CD8-positive, alpha-beta memory T cell (primary cell): Measurements from ENCODE around the gene CD34. TPM values are rescaled to one million over a fixed set of nuclear protein-coding genes. Genes with fewer than 3 reads are reported as not detected.

Experiments used
- CTCF ChIA-PET: fragments of 350-600 bp; sonication (Branson Sonifier 250); formaldehyde crosslinking; loops from one replicate; lab custom pipeline; 2021; ENCODE audit warnings: antibody characterized with exemption; lab: Charles Lee
- POLR2A ChIA-PET: fragments of 350-600 bp; sonication (Branson Sonifier 250); formaldehyde crosslinking; loops from one replicate; lab custom pipeline; 2021; ENCODE audit warnings: antibody characterized with exemption; lab: Charles Lee
- DNase-seq, 5 donors: peaks; one replicate each; pipeline versions ENCODE4 v3.0.0 to v3.0.0-alpha.2; 2020 to 2022; ENCODE audit warnings: mixed read lengths in 1 of 5
- H3K27ac ChIP-seq: one replicate; pipeline ENCODE4 v1.7.0; 2013; ENCODE audit warnings: low read depth, mild to moderate bottlenecking, low read length, moderate library complexity
- H3K27me3 ChIP-seq: 2 replicates; pipeline ENCODE4 v1.7.0; 2013; ENCODE audit warnings: low read length, mild to moderate bottlenecking; ENCODE audit not compliant: insufficient read depth, poor library complexity, severe bottlenecking
- H3K36me3 ChIP-seq: 2 replicates; pipeline ENCODE4 v1.7.0; 2013; ENCODE audit warnings: mild to moderate bottlenecking, low read length, moderate library complexity; ENCODE audit not compliant: insufficient read depth
- H3K4me1 ChIP-seq: 2 replicates; pipeline ENCODE4 v1.7.0; 2013; ENCODE audit warnings: mild to moderate bottlenecking, low read length, moderate library complexity; ENCODE audit not compliant: insufficient read depth
- H3K4me3 ChIP-seq: 2 replicates; pipeline ENCODE4 v1.7.0; 2013; ENCODE audit warnings: mild to moderate bottlenecking, low read length
- H3K9me3 ChIP-seq: 2 replicates; pipeline ENCODE4 v1.7.0; 2013; ENCODE audit warnings: mild to moderate bottlenecking, low read length
- H3K27ac Mint-ChIP-seq, 8 donors: one replicate each; pipeline ENCODE4 v1.8.0; 2020 to 2021; ENCODE audit warnings: mixed read lengths in 8 of 8, mild to moderate bottlenecking in 6 of 8, inconsistent platforms in 3 of 8, moderate library complexity in 3 of 8
- H3K27me3 Mint-ChIP-seq, 2 donors: one replicate each; pipeline ENCODE4 v1.8.0; 2020 to 2021; ENCODE audit warnings: mixed read lengths in 2 of 2, mild to moderate bottlenecking in 1 of 2, moderate library complexity in 1 of 2
- H3K36me3 Mint-ChIP-seq, 3 donors: one replicate each; pipeline ENCODE4 v1.8.0; 2020 to 2021; ENCODE audit warnings: mixed read lengths in 3 of 3, inconsistent platforms in 1 of 3, mild to moderate bottlenecking in 1 of 3
- H3K4me1 Mint-ChIP-seq, 3 donors: one replicate each; pipeline ENCODE4 v1.8.0; 2020 to 2021; ENCODE audit warnings: mixed read lengths in 3 of 3, inconsistent platforms in 1 of 3, mild to moderate bottlenecking in 1 of 3
- H3K4me3 Mint-ChIP-seq, 7 donors: one replicate each; pipeline ENCODE4 v1.8.0; 2020 to 2021; ENCODE audit warnings: mixed read lengths in 7 of 7, mild to moderate bottlenecking in 6 of 7, moderate library complexity in 4 of 7, inconsistent platforms in 2 of 7
- H3K9me3 Mint-ChIP-seq, 5 donors: one replicate each; pipeline ENCODE4 v1.8.0; 2020 to 2022; ENCODE audit warnings: mixed read lengths in 5 of 5, mild to moderate bottlenecking in 3 of 5, moderate library complexity in 2 of 5, inconsistent platforms in 1 of 5
- polyA plus RNA-seq: library from polyadenylated mRNA; unstranded; fragments of 300-500 nt; fragmentation: Illumina TruSeq; gene quantifications from one replicate; pipeline ENCODE4 v1.2.3, GENCODE V29; 2021
- total RNA-seq, 2 experiments: library from RNA; stranded (reverse); gene quantifications; one replicate each; pipeline ENCODE4 v1.2.3, GENCODE V29; 2021

Gene CD34
- total and polyA plus RNA-seq, 3 experiments from 2014 or later = not detected

DNA sequence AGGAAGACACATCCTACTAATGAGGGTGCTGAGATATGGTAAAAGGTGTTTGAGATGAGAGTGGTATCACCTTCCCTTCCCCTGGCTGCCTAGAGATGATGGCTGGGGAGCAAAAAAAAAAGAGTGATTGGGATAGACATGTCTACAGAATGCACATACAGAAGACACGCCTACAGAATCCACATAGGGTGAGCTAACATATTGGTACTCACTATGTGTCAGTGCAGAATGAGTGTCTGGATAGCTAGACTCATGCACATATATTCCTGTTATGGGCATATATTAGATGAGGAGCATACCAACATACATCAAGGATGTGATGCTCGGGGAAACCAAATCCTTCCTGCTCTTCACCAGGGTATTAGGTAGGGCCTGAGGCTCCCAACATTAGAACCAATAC is 16.2 kb downstream of the CD34 start:
- Histone ChIP-seq H3K27ac (no peak overlapping the region), H3K9me3 (no peaks in the 10 kb centered on the region), H3K27me3 (no peaks in the 10 kb centered on the region), H3K4me1 (no peaks in the 10 kb centered on the region), H3K36me3 (no peaks in the 10 kb centered on the region), H3K4me3 (no peak overlapping the region)
- Mint-ChIP-seq H3K4me3 (no peak overlapping the region), H3K36me3 (no peaks in the 10 kb centered on the region), H3K27ac (no peak overlapping the region), H3K4me1 (no peaks in the 10 kb centered on the region), H3K9me3 (no peaks in the 10 kb centered on the region), H3K27me3 (peaks cover 2 to 4% of the 10 kb centered on the region in 2 donors)
- DNase-seq = no peak
- POLR2A ChIA-PET = no interaction called here
- CTCF ChIA-PET = interaction anchor here (0.7 to 6.3 kb wide), 4 partner anchors 8 to 69 kb away, joined by 3 to 62 read pairs (median 4); no protein-coding TSS in a partner anchor

DNA sequence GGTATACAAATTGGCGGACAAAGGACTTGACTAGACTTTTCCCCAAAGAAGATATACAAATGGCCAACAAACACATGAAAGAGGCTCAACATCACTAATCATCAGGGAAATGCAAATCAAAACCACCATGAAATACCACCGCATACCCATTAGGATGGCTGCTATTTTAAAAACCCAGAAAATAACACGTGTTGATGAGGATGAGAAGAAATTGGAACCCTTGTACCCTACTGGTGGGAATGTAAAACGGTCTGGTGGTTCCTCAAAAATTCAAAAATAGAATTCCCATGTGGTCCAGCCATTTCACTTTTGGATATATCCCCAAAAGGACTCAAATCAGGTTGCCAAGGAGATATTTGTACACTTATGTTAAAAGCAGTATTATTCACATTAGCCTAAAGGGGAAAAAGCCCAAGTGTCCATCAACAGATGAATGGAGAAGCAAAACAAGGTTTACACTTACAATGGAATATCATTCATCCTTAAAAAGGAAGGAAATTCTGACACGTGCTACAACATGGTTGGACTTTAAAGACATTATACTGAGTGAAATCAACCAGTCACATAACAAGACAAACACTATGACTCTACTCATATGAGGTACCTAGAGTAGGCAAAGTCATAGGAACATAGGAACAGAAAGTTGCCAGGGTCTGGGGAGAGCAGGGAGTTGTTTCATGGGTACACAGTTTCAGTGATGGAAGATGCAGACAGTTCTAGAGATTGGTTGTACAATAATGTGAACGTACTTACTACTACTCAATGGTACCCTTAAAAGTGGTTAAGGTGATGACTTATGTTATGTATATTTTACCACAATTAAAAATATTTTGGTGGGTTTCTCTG is 17.0 kb downstream of the CD34 start:
- Histone ChIP-seq H3K9me3 (no peaks in the 10 kb centered on the region), H3K36me3 (no peaks in the 10 kb centered on the region), H3K4me3 (no peak overlapping the region), H3K27me3 (no peaks in the 10 kb centered on the region), H3K27ac (no peak overlapping the region), H3K4me1 (no peaks in the 10 kb centered on the region)
- Mint-ChIP-seq H3K4me1 (no peaks in the 10 kb centered on the region), H3K27me3 (peaks cover 6 to 9% of the 10 kb centered on the region in 2 donors), H3K4me3 (no peak overlapping the region), H3K36me3 (no peaks in the 10 kb centered on the region), H3K9me3 (no peaks in the 10 kb centered on the region), H3K27ac (no peak overlapping the region)
- CTCF ChIA-PET = interaction anchor here (1.0 to 6.3 kb wide), 3 partner anchors 8 to 9 kb away, joined by 3 to 62 read pairs (median 3); no protein-coding TSS in a partner anchor
- DNase-seq = no peak
- POLR2A ChIA-PET = no interaction called here

DNA sequence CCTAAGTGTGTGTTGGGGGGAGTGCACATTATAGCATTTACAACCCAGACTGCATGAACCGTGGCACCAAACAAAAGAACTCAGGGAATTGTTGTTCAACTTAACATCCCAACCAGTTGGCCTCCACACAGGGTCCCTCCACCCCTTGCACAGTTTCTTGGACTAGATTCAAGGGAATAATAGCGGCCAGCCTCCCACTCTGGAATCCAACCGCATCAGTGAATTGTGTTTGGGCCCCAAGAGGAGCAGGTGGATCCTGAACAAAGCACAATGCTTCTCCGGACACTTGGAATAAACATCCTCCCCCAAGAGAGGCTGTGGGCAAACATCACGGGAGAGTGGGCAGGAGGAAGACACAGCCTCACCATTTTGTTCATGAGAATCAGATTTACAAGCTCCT is 18.2 kb downstream of the CD34 start:
- H3K27me3 Mint-ChIP-seq = peaks cover 8 to 13% of the 10 kb centered on the region in 2 donors
- no peak for DNase-seq
- ChIA-PET CTCF (interaction anchor here (0.6 to 1.5 kb wide), 3 partner anchors 8 to 71 kb away, joined by 3 read pairs; no protein-coding TSS in a partner anchor), POLR2A (no interaction called here)
- H3K4me3 Mint-ChIP-seq = no peak overlapping the region
- Histone ChIP-seq H3K4me1 (no peaks in the 10 kb centered on the region), H3K36me3 (no peaks in the 10 kb centered on the region), H3K4me3 (no peak overlapping the region), H3K27ac (no peak overlapping the region), H3K27me3 (no peaks in the 10 kb centered on the region), H3K9me3 (no peaks in the 10 kb centered on the region)
- no peaks in the 10 kb centered on the region for H3K9me3 Mint-ChIP-seq
- H3K4me1 Mint-ChIP-seq = no peaks in the 10 kb centered on the region
- no peak overlapping the region for H3K27ac Mint-ChIP-seq
- no peaks in the 10 kb centered on the region for H3K36me3 Mint-ChIP-seq

DNA sequence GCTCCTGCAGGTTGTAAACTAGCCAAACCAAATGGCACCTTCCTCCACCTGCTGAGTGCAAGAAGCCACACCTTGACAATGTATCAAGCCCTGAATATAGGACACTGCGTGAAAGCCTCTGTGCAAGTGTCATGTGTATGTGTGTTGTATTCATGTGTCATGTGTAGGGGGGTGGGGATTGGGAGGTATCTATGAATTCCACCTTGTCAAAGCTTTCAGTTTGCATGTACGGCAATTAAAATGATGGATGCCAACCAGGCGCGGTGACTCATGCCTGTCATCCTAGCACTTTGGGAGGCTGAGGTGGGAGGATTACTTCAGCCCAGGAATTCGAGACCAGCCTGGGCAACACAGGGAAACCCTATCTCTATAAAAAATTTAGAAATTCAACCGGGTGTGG is 19.8 kb downstream of the CD34 start:
- DNase-seq = no peak
- Mint-ChIP-seq H3K27ac (no peak overlapping the region), H3K27me3 (peaks cover 8 to 22% of the 10 kb centered on the region in 2 donors), H3K9me3 (no peaks in the 10 kb centered on the region), H3K4me3 (no peak overlapping the region), H3K4me1 (no peaks in the 10 kb centered on the region), H3K36me3 (no peaks in the 10 kb centered on the region)
- ChIA-PET POLR2A (no interaction called here), CTCF (no interaction called here)
- no peaks in the 10 kb centered on the region for H3K27me3 ChIP-seq
- no peak overlapping the region for H3K4me3 ChIP-seq
- H3K36me3 ChIP-seq = no peaks in the 10 kb centered on the region
- no peaks in the 10 kb centered on the region for H3K9me3 ChIP-seq
- H3K27ac ChIP-seq = no peak overlapping the region
- no peaks in the 10 kb centered on the region for H3K4me1 ChIP-seq

DNA sequence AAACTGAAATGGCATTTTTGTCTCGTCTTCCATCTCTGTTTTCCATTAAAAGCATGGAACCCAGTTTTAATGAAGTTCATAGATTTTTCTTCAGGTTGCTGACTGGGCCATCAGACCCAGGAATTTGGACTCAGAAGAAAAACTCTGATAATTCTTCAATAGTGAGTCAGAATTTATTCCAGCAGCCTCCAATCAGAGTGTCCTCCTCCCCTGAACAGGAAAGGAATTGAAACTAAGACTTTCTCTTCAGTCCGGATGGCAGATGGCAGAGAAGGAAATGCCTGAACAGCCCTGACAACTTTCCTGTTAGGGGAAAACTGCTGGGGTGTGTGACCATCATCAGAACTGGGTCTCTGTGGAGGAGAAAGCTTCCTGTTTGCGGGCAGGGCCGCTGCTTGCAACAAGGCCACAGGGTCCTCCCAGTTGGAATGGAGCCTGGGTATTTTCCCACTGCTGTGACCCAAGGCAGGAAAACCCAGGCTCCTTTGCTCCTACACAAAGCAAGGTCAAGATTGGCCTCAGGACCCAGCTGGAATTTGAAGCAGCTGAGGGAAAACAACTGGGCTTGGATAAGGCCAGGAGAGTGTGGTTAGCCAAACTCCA is 20.7 kb downstream of the CD34 start:
- no peak for DNase-seq
- H3K4me1 Mint-ChIP-seq = peaks cover 2 to 3% (median 3%) of the 10 kb centered on the region in 3 donors
- Histone ChIP-seq H3K27ac (no peak overlapping the region), H3K4me3 (no peak overlapping the region), H3K27me3 (no peaks in the 10 kb centered on the region), H3K9me3 (no peaks in the 10 kb centered on the region), H3K4me1 (no peaks in the 10 kb centered on the region), H3K36me3 (no peaks in the 10 kb centered on the region)
- no peaks in the 10 kb centered on the region for H3K9me3 Mint-ChIP-seq
- H3K27me3 Mint-ChIP-seq = peaks cover 8 to 22% of the 10 kb centered on the region in 2 donors
- no peak overlapping the region for H3K4me3 Mint-ChIP-seq
- ChIA-PET POLR2A (no interaction called here), CTCF (no interaction called here)
- H3K36me3 Mint-ChIP-seq = no peaks in the 10 kb centered on the region
- no peak overlapping the region for H3K27ac Mint-ChIP-seq

DNA sequence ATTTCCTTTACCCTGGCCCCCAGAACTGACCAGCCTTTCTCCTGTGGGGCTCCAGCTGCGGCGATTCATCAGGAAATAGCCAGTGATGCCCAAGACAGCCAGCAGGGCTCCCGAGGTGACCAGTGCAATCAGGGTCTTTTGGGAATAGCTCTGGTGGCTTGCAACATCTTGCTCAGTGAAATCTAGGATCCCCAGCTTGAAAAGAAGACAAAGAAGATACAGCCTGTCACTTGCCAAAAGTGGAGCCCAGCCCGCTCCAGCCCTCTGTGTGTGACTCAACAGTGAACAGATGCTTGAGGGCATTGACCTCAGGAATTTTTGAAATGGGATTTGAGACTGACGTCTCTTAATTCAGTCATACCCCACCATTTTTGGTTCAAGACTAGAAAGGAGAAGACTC is 22.3 kb downstream of the CD34 start:
- ChIA-PET CTCF (interaction anchor here (6.5 to 9.2 kb wide), 2 partner anchors 8 to 18 kb away, joined by 62 to 244 read pairs; no protein-coding TSS in a partner anchor), POLR2A (no interaction called here)
- Mint-ChIP-seq H3K27me3 (peaks cover 10 to 22% of the 10 kb centered on the region in 2 donors), H3K4me3 (no peak overlapping the region), H3K9me3 (no peaks in the 10 kb centered on the region), H3K4me1 (peaks cover 17 to 19% (median 18%) of the 10 kb centered on the region in 3 donors), H3K27ac (no peak overlapping the region), H3K36me3 (no peaks in the 10 kb centered on the region)
- H3K36me3 ChIP-seq = no peaks in the 10 kb centered on the region
- H3K4me1 ChIP-seq = peaks cover 13% of the 10 kb centered on the region
- H3K27me3 ChIP-seq = no peaks in the 10 kb centered on the region
- H3K27ac ChIP-seq = no peak overlapping the region
- no peak for DNase-seq
- no peaks in the 10 kb centered on the region for H3K9me3 ChIP-seq
- no peak overlapping the region for H3K4me3 ChIP-seq

DNA sequence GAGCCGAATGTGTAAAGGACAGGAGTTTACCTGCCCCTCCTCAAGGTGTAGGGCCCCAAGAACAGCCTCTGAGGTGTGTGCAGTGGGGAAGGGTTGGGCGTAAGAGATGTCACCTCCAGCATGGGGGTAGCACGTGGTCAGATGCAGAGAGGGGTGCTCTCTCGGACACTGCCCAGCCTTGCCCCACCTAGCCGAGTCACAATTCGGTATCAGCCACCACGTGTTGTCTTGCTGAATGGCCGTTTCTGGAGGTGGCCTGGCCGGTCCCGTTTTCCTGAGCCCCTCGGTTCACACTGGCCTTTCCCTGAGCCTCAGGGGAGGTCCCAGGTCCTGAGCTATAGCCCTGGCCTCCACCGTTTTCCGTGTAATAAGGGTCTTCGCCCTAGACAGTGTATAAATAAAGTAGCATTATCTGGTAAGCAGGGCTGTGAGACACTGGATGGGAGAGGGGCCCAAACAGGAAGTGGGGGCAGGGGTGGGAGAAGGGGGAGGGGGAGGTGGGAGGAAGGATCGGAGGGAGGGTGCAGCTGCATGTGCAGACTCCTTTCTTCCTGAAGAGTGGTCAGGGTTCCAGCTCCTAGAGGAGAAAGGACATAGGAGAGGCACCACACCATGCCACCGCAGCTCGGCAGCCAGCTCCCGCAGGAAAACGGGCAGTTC is 23.3 kb downstream of the CD34 start:
- DNase-seq = no peak
- Mint-ChIP-seq H3K27ac (no peak overlapping the region), H3K9me3 (no peaks in the 10 kb centered on the region), H3K4me3 (no peak overlapping the region), H3K4me1 (peaks cover 25 to 29% (median 28%) of the 10 kb centered on the region in 3 donors), H3K27me3 (peaks cover 10 to 22% of the 10 kb centered on the region in 2 donors), H3K36me3 (no peaks in the 10 kb centered on the region)
- Histone ChIP-seq H3K27me3 (no peaks in the 10 kb centered on the region), H3K4me3 (no peak overlapping the region), H3K9me3 (no peaks in the 10 kb centered on the region), H3K4me1 (peaks cover 19% of the 10 kb centered on the region), H3K36me3 (no peaks in the 10 kb centered on the region), H3K27ac (no peak overlapping the region)
- POLR2A ChIA-PET = no interaction called here
- CTCF ChIA-PET = interaction anchor here (1.2 to 9.2 kb wide), 11 partner anchors 9 to 82 kb away, joined by 3 to 244 read pairs (median 7); no protein-coding TSS in a partner anchor
